Amniotic stem cell (primary cell): ENCODE results near the gene FYN.

Experiments
- DNase-seq: peaks from one replicate; lab custom pipeline; 2025; lab: John Stamatoyannopoulos, UW

Gene FYN

GRCh38 chr6:111806561-111807497, 66.4 kb downstream of the FYN start:
- no peak for DNase-seq

- DNase-seq = no peak
These were observed 67.1 kb downstream of the FYN start for GRCh38 chr6:111806165-111806547.

- DNase-seq = peak; percentile 40
These were observed 67.6 kb downstream of the FYN start for GRCh38 chr6:111805511-111806164.

GRCh38 chr6:111804627-111805235, 68.5 kb downstream of the FYN start:
- DNase-seq = no peak

- no peak for DNase-seq
These were observed 69.4 kb downstream of the FYN start for GRCh38 chr6:111803804-111804203.

GRCh38 chr6:111803371-111803770, 69.9 kb downstream of the FYN start:
- DNase-seq = no peak

- no peak for DNase-seq
These were observed 70.4 kb downstream of the FYN start for GRCh38 chr6:111802720-111803330.

- no peak for DNase-seq
These were observed 71.2 kb downstream of the FYN start for GRCh38 chr6:111802015-111802414.

GRCh38 chr6:111800821-111801220, 72.4 kb downstream of the FYN start:
- DNase-seq = no peak

- DNase-seq = no peak
These were observed 72.9 kb downstream of the FYN start for GRCh38 chr6:111800259-111800765.

GRCh38 chr6:111799576-111800258, 73.5 kb downstream of the FYN start:
- DNase-seq = no peak

GRCh38 chr6:111798281-111798725, 74.9 kb downstream of the FYN start:
- no peak for DNase-seq

- DNase-seq = no peak
These were observed 76.8 kb downstream of the FYN start for GRCh38 chr6:111796310-111796918.

- DNase-seq = no peak
These were observed 77.7 kb downstream of the FYN start for GRCh38 chr6:111795558-111795957.

GRCh38 chr6:111794727-111795452, 78.4 kb downstream of the FYN start:
- DNase-seq = no peak

- no peak for DNase-seq
These were observed 79.0 kb downstream of the FYN start for GRCh38 chr6:111794300-111794699.

- DNase-seq = no peak
These were observed 79.5 kb downstream of the FYN start for GRCh38 chr6:111793711-111794111.

- DNase-seq = no peak
These were observed 80.1 kb downstream of the FYN start for GRCh38 chr6:111792914-111793700.

GRCh38 chr6:111792241-111792640, 81.0 kb downstream of the FYN start:
- no peak for DNase-seq

GRCh38 chr6:111791415-111791814, 81.8 kb downstream of the FYN start:
- no peak for DNase-seq
